Erythroblast (primary cell): ENCODE results near the gene TPH2.

Source experiments
- GATA1 ChIP-seq: IDR thresholded peaks from 2 replicates; pipeline ENCODE4 v1.6.1; 2011; ENCODE audit warnings: low read depth, mild to moderate bottlenecking, control low read depth, low read length, moderate library complexity
- POLR2A ChIP-seq: IDR thresholded peaks from 2 replicates; pipeline ENCODE4 v1.6.1; 2011; ENCODE audit warnings: mild to moderate bottlenecking, low read length

- TF ChIP-seq POLR2A (no peak), GATA1 (no peak)
Observed at GRCh38 chr12:72037006-72037795, 98.6 kb downstream of the TPH2 start.
